AG04450 (cell line): ENCODE measurements around the gene TFDP1. TPM values are rescaled to one million over a fixed set of nuclear protein-coding genes. Genes with fewer than 3 reads are reported as not detected.

Experiments used
- CTCF ChIA-PET: fragments of 300-600, 350-600 bp; formaldehyde crosslinking; extraction: SDS; loops from one replicate; lab custom pipeline; 2022; ENCODE audit warnings: antibody characterized with exemption, inconsistent platforms; lab: Charles Lee
- POLR2A ChIA-PET: fragments of 350-600 bp; formaldehyde crosslinking; extraction: SDS; loops from one replicate; lab custom pipeline; 2021; ENCODE audit warnings: antibody characterized with exemption, inconsistent platforms; lab: Yijun Ruan, JAX
- DNase-seq: peaks from one replicate; pipeline ENCODE4 v3.0.0-alpha.2; 2011; ENCODE audit warnings: low read depth, low spot score
- H3K27ac ChIP-seq: one replicate; pipeline ENCODE4 v1.5.1; 2012; ENCODE audit warnings: low read depth, low read length, control low read depth
- H3K27me3 ChIP-seq: one replicate; pipeline ENCODE4 v1.6.0; 2012; ENCODE audit warnings: low read length; ENCODE audit not compliant: control insufficient read depth, insufficient read depth
- H3K4me3 ChIP-seq: 2 replicates; pipeline ENCODE4 v1.5.1; 2011; ENCODE audit warnings: mild to moderate bottlenecking, low read depth, low read length, control low read depth
- H3K9me3 ChIP-seq: 2 replicates; pipeline ENCODE4 v1.5.1; 2012; ENCODE audit warnings: low read length; ENCODE audit not compliant: control insufficient read depth, insufficient read depth
- polyA minus RNA-seq: library from RNA; depleted of rRNA, polyadenylated mRNA; stranded (reverse); fragments of >200 nt; gene quantifications from 2 replicates; pipeline ENCODE4 v1.2.3, GENCODE V29; 2011; rRNA and poly(A)+ RNA removed
- polyA plus RNA-seq: library from polyadenylated mRNA; depleted of rRNA; stranded (reverse); fragments of >200 nt; gene quantifications from 2 replicates; pipeline ENCODE4 v1.2.3, GENCODE V29; 2011; rRNA removed
- TF ChIP-seq, protein P1 (sequence below): IDR thresholded peaks from 2 replicates; pipeline ENCODE4 v1.5.1; 2011; ENCODE audit warnings: low read depth, low read length, control low read depth, inconsistent platforms

TFDP1 gene, protein sequence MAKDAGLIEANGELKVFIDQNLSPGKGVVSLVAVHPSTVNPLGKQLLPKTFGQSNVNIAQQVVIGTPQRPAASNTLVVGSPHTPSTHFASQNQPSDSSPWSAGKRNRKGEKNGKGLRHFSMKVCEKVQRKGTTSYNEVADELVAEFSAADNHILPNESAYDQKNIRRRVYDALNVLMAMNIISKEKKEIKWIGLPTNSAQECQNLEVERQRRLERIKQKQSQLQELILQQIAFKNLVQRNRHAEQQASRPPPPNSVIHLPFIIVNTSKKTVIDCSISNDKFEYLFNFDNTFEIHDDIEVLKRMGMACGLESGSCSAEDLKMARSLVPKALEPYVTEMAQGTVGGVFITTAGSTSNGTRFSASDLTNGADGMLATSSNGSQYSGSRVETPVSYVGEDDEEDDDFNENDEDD
- polyA plus RNA-seq (67.8 and 79.7 TPM in 2 replicates), polyA minus RNA-seq (55.5 and 59.6 TPM in 2 replicates)

DNA sequence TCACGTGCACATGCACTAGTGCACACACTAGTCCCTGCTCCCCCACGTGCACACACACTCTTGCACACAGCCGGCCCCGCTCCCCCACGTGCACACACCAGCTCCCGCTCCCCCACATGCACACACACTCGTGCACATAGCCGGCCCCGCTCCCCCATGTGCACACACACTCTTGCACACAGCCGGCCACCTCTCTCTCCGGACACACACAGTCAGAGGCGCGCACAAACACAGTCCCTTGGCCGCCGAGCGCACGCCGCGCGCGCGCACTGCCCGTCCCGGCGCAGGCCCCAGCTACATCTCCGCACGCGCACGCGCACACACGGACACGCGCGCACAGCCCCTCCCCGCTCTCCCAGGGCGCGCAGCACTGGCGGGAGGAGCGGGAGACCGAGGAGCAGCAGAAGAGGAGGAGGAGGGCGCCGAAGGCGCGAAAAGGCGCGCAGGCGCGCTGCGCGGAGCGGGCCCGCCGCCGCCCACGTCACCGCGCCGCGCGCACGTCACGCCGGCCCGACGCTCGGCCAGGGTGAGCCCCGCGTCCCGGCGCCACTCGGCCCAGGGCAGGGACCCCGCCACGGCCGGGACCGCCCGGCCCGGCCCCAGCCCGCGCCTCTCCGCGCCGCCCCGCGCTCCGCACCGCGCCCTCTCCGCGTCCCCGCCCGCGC is at the start of gene TFDP1:
TSS of gene TFDP1 (plus strand) at position 549 of the 665 bp plus-strand sequence. CDS start 1,085 bp downstream, outside the sequence.
- POLR2A ChIA-PET: no interaction called here
- no peak within 1 kb of the TSS for H3K27ac ChIP-seq
- H3K4me3 ChIP-seq: peak within 1 kb of the TSS; percentile 64
- DNase-seq: peak; percentile 55
- CTCF ChIA-PET: no interaction called here
- H3K9me3 ChIP-seq: no peaks in the 10 kb centered on the region; the same call in 1 of the 2 replicates
- TF ChIP-seq, protein P1, sequence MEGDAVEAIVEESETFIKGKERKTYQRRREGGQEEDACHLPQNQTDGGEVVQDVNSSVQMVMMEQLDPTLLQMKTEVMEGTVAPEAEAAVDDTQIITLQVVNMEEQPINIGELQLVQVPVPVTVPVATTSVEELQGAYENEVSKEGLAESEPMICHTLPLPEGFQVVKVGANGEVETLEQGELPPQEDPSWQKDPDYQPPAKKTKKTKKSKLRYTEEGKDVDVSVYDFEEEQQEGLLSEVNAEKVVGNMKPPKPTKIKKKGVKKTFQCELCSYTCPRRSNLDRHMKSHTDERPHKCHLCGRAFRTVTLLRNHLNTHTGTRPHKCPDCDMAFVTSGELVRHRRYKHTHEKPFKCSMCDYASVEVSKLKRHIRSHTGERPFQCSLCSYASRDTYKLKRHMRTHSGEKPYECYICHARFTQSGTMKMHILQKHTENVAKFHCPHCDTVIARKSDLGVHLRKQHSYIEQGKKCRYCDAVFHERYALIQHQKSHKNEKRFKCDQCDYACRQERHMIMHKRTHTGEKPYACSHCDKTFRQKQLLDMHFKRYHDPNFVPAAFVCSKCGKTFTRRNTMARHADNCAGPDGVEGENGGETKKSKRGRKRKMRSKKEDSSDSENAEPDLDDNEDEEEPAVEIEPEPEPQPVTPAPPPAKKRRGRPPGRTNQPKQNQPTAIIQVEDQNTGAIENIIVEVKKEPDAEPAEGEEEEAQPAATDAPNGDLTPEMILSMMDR: no peak
- peaks cover under 1% of the 10 kb centered on the region for H3K27me3 ChIP-seq

DNA sequence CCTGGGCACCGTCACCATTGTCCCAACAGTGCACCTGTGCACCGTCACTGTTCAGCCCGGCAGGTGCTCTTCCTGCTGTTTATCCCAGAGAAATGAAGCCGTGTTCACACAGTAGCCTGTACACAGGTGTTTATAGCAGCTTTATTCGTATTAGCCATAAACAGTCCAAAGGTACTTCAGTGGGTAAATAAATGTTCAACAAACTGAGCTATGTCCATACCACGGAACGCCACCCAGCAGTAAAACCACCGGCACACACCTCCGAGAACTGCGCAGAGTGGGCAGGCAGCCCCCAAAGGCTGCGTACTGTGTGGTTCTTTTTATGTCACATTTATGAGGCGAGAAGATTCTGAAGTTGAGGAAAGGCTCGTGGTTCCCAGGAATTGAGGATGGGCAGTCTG is 49.2 kb upstream of the TFDP1 start:
- Histone ChIP-seq H3K4me3 (no peak overlapping the region), H3K27me3 (no peaks in the 10 kb centered on the region), H3K27ac (no peak overlapping the region), H3K9me3 (no peaks in the 10 kb centered on the region; the same call in 1 of the 2 replicates)
- TF ChIP-seq, protein P1: no peak
- CTCF ChIA-PET: interaction anchor here (1.0 kb wide), 1 partner anchor 27 kb away, joined by 5 read pairs; no protein-coding TSS in a partner anchor
- POLR2A ChIA-PET: no interaction called here
- DNase-seq: no peak

DNA sequence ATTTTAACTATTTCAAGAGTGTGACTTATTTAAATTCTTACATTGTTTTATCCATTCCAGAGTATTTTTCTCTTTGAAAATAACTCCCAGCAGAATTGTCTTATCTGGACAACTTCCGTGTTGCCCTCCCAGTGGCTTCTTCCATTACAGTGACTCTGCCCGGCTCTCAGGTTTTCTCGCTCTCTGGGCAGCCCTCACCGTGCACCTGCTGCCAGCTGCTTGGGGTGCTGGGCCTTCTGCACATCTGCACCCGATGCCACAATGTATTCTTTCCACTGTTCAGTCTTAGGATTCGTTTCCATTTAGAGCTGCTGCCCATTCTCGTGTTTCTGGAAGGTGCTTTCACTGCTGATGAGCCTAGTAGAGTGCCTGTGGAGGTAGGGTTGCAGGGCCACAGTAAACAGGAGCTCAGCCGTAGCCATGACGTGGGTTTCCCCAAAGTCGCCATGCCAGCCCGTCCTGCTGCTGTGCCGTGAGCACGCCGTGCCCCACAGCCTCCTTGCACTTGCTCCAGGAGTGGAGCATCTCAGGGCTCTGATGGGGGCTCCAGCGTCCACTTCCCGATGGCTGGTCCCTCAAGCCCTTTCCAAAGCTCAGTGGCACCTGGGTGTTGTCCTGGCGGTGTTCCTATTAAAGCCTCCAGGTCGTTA is 48.0 kb upstream of the TFDP1 start:
- Histone ChIP-seq H3K27me3 (no peaks in the 10 kb centered on the region), H3K4me3 (no peak overlapping the region), H3K9me3 (peaks cover 8% of the 10 kb centered on the region), H3K27ac (no peak overlapping the region)
- ChIA-PET CTCF (interaction anchor here (0.7 kb wide), 1 partner anchor 26 kb away, joined by 4 read pairs; no protein-coding TSS in a partner anchor), POLR2A (interaction anchor here (0.7 kb wide), 1 partner anchor 40 kb away, joined by 3 read pairs; no protein-coding TSS in a partner anchor)
- no peak for DNase-seq
- TF ChIP-seq, protein P1: no peak

DNA sequence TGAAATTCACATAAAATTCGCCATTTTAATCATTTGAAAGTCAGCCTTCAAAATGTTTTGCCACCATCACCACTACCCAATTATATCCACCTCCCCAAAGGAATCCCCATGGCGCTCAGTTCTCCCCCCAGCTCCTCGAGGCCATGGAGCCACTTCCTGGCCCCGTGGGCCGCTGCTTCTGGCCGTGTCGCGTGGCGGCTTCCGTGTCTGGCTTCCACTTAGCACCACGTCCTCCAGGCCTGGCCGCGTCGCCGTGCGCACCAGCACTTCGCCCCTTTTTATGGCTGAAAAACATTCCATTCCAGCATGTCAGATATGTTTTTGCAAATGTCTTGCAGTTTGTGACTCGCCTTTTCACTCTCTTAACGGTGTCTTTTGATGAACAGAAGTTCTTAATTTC is 47.3 kb upstream of the TFDP1 start:
- no peak for DNase-seq
- Histone ChIP-seq H3K27ac (no peak overlapping the region), H3K4me3 (no peak overlapping the region), H3K27me3 (no peaks in the 10 kb centered on the region), H3K9me3 (peaks cover 9% of the 10 kb centered on the region)
- TF ChIP-seq, protein P1: no peak
- ChIA-PET CTCF (interaction anchor here (0.7 kb wide), 1 partner anchor 25 kb away, joined by 4 read pairs; no protein-coding TSS in a partner anchor), POLR2A (no interaction called here)
